ENCODE data around the gene ZFR.
"Not testable (repeated sequence)": the region's sequence is repeated elsewhere in the genome, so short reads cannot be mapped to it uniquely, and the experiment has no call there.

- TF ChIP-seq CTCF (IDR thresholded peaks at IDR 0.05; ENCODE audit: insufficient read depth, low read length, poor library complexity, severe bottlenecking); EZH2phosphoT487 (conservative IDR thresholded peaks at IDR 0.05; ENCODE audit: low read length): not testable (repeated sequence)
These were observed 45.8 kb downstream of the ZFR start for GRCh38 chr5:32398754-32399153.
